Measurements from ENCODE around the gene OR8B8. TPM values are rescaled to one million over a fixed set of nuclear protein-coding genes. Genes with fewer than 3 reads are reported as not detected.

Gene OR8B8
- total RNA-seq, 3 donors from 2014 or later (not counting 1 experiment from before 2014, with no cell fraction given) = not detected

DNA sequence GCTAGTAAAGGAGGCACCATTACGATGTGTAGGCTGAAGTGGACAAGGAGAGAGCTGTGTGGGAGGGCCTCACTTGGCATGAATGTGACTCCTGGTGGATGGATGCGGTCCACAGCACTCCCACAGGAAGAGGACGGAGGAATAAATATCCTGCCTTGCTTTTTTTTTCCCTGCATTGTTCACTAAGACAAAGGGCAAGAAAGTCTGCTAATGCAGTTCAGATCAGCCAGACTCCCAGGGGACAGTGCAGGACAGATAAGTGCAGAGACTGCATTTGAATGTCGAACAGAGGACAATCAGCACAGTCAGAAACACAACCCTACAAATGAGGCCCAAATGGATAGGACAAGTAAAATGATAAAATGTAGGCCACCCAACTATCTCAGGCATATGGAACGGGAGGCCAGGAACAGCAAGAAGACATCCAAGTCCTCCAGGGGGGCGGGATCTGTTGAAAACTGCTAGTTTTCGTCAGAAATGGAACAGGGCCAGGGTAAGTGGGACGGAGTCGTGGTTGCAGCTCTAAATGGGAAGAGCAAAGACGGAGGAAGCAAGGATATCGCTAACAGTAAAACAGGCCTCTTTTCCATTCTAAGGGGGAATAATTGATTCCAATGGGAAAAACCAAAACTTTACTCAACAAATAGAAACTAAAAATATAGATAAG lies 25.2 kb upstream of the OR8B8 start:
- Histone ChIP-seq H3K4me3 (ENCODE audit: low read length) (no peak overlapping the region), H3K27me3 (ENCODE audit: control insufficient read depth, insufficient read depth, low read length) (peaks cover 2% of the 10 kb centered on the region), H3K9me3 (ENCODE audit: control insufficient read depth, insufficient read depth, low read length) (no peaks in the 10 kb centered on the region), H3K4me1 (ENCODE audit: control insufficient read depth, insufficient read depth, low read length) (no peaks in the 10 kb centered on the region), H3K36me3 (ENCODE audit: control insufficient read depth, insufficient read depth, low read length) (no peaks in the 10 kb centered on the region), H3K27ac (ENCODE audit: low read length) (no peak overlapping the region)
- Mint-ChIP-seq H3K27ac (no peak overlapping the region), H3K36me3 (no peaks in the 10 kb centered on the region), H3K9me3 (peaks cover 0 to 3% of the 10 kb centered on the region in 2 donors), H3K4me3 (no peak overlapping the region), H3K27me3 (ENCODE audit: low read depth in 2 of 2) (peaks cover 11 to 15% of the 10 kb centered on the region in 2 donors), H3K4me1 (no peaks in the 10 kb centered on the region)
- intact Hi-C loops (cut with micrococcal nuclease) = no loop called here
- WGBS (ENCODE audit: insufficient coverage) = 87% methylated on average over 10 of the region's 11 CpGs
- ATAC-seq (no peak), DNase-seq (no peak)
- no peak for TF ChIP-seq CTCF (IDR thresholded peaks at IDR 0.05)

GRCh38 chr11:124467381-124467927 lies 22.0 kb upstream of the OR8B8 start:
- no peaks in the 10 kb centered on the region for H3K4me1 ChIP-seq (ENCODE audit: control insufficient read depth, insufficient read depth, low read length)
- no peak for TF ChIP-seq CTCF (IDR thresholded peaks at IDR 0.05)
- no peak for DNase-seq
- intact Hi-C loops (cut with micrococcal nuclease) = no loop called here
- no peak overlapping the region for H3K27ac ChIP-seq (ENCODE audit: low read length)
- no peaks in the 10 kb centered on the region for H3K4me1 Mint-ChIP-seq
- no peaks in the 10 kb centered on the region for H3K9me3 Mint-ChIP-seq
- no peak overlapping the region for H3K27ac Mint-ChIP-seq
- no peaks in the 10 kb centered on the region for H3K36me3 Mint-ChIP-seq
- WGBS (ENCODE audit: insufficient coverage) = 92% methylated on average over 7 of the region's 8 CpGs
- no peak overlapping the region for H3K4me3 Mint-ChIP-seq
- H3K9me3 ChIP-seq (ENCODE audit: control insufficient read depth, insufficient read depth, low read length) = no peaks in the 10 kb centered on the region
- H3K27me3 Mint-ChIP-seq (ENCODE audit: low read depth in 2 of 2) = peaks cover 4 to 5% of the 10 kb centered on the region in 2 donors
- H3K27me3 ChIP-seq (ENCODE audit: control insufficient read depth, insufficient read depth, low read length) = peaks cover 2% of the 10 kb centered on the region
- ATAC-seq = no peak
- no peak overlapping the region for H3K4me3 ChIP-seq (ENCODE audit: low read length)
- no peaks in the 10 kb centered on the region for H3K36me3 ChIP-seq (ENCODE audit: control insufficient read depth, insufficient read depth, low read length)

GRCh38 chr11:124465368-124465767 lies 19.9 kb upstream of the OR8B8 start:
- WGBS (ENCODE audit: insufficient coverage) = 79% methylated on average over 4 of the region's 4 CpGs
- no peaks in the 10 kb centered on the region for H3K36me3 ChIP-seq (ENCODE audit: control insufficient read depth, insufficient read depth, low read length)
- no peaks in the 10 kb centered on the region for H3K9me3 ChIP-seq (ENCODE audit: control insufficient read depth, insufficient read depth, low read length)
- Mint-ChIP-seq H3K9me3 (peaks cover 0 to 3% of the 10 kb centered on the region in 2 donors), H3K36me3 (no peaks in the 10 kb centered on the region), H3K4me1 (no peaks in the 10 kb centered on the region), H3K27ac (no peak overlapping the region), H3K27me3 (ENCODE audit: low read depth in 2 of 2) (peaks cover 3 to 8% of the 10 kb centered on the region in 2 donors), H3K4me3 (no peak overlapping the region)
- no peak for ATAC-seq
- no peak for DNase-seq
- no peak for TF ChIP-seq CTCF (IDR thresholded peaks at IDR 0.05)
- H3K4me3 ChIP-seq (ENCODE audit: low read length) = no peak overlapping the region
- peaks cover 2% of the 10 kb centered on the region for H3K27me3 ChIP-seq (ENCODE audit: control insufficient read depth, insufficient read depth, low read length)
- no peak overlapping the region for H3K27ac ChIP-seq (ENCODE audit: low read length)
- intact Hi-C loops (cut with micrococcal nuclease) = no loop called here
- no peaks in the 10 kb centered on the region for H3K4me1 ChIP-seq (ENCODE audit: control insufficient read depth, insufficient read depth, low read length)
